RWPE2 (cell line): Measurements from ENCODE around the gene ANAPC16.
"Not testable (repeated sequence)": the region's sequence is repeated elsewhere in the genome, so short reads cannot be mapped to it uniquely, and the experiment has no call there.

Experiments
- ATAC-seq: fragments of 200-7000 bp; cut with Tn5 transposase; 3 replicates; pipeline ENCODE4 v1.9.1; 2021; ENCODE audit warnings: low read depth
- DNase-seq: peaks from one replicate; pipeline ENCODE4 v3.0.0-alpha.2; 2020; ENCODE audit warnings: low spot score
- H3K27ac ChIP-seq: fragments of 450-650 bp; 2 replicates; pipeline ENCODE4 v1.5.1; 2017; ENCODE audit warnings: mild to moderate bottlenecking; ENCODE audit not compliant: poor library complexity, severe bottlenecking
- H3K27me3 ChIP-seq: fragments of 250-450 bp; sonication (Bioruptor Pico); 2 replicates; pipeline ENCODE4 v1.5.1; 2021; ENCODE audit warnings: mild to moderate bottlenecking, moderate library complexity; ENCODE audit not compliant: insufficient read depth, poor library complexity, severe bottlenecking
- H3K36me3 ChIP-seq: fragments of 250-450 bp; sonication (Bioruptor Pico); 2 replicates; pipeline ENCODE4 v1.5.1; 2020; ENCODE audit warnings: low read depth, mild to moderate bottlenecking, moderate library complexity
- H3K4me1 ChIP-seq: fragments of 250-450 bp; sonication (Bioruptor Pico); 2 replicates; pipeline ENCODE4 v1.5.1; 2021; ENCODE audit warnings: mild to moderate bottlenecking, moderate library complexity; ENCODE audit not compliant: insufficient read depth, poor library complexity, severe bottlenecking
- H3K4me3 ChIP-seq: fragments of 250-450 bp; sonication (Bioruptor Pico); 2 replicates; pipeline ENCODE4 v1.5.1; 2021; ENCODE audit warnings: mild to moderate bottlenecking, moderate library complexity; ENCODE audit not compliant: severe bottlenecking
- H3K9me3 ChIP-seq: fragments of 250-450 bp; sonication (Bioruptor Pico); 2 replicates; pipeline ENCODE4 v1.5.1; 2021; ENCODE audit warnings: mild to moderate bottlenecking, moderate library complexity; ENCODE audit not compliant: severe bottlenecking
- TF ChIP-seq, protein P1 (sequence below): fragments of 450-650 bp; IDR thresholded peaks from one replicate; pipeline ENCODE4 v1.5.1; 2017; ENCODE audit warnings: mild to moderate bottlenecking, moderate library complexity; ENCODE audit not compliant: poor library complexity, severe bottlenecking

Gene ANAPC16

DNA sequence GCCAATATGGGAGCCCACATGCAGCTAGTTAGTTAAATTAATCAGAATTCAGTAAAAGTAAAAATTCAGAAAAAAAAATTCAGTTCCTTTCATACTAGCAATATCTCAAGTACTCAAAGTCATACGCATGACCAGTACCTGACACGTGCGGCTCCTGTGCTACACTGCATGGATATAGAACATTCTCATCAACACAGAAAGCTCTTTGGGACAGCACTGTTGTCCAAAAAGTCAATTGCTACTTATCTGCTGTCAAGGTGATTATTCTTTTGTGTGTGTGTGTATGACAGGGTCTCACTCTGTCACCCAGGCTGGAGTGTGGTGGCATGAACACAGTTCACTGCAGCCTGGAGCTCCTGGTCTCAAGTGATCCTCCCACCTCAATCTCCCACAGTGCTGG is 14.9 kb upstream of the ANAPC16 start:
- Histone ChIP-seq H3K4me3 (no peak overlapping the region), H3K4me1 (peaks cover 5% of the 10 kb centered on the region), H3K36me3 (peaks cover 62% of the 10 kb centered on the region), H3K27ac (no peak overlapping the region), H3K9me3 (no peaks in the 10 kb centered on the region), H3K27me3 (no peaks in the 10 kb centered on the region)
- DNase-seq (no peak), ATAC-seq (no peak)
- TF ChIP-seq, protein P1, sequence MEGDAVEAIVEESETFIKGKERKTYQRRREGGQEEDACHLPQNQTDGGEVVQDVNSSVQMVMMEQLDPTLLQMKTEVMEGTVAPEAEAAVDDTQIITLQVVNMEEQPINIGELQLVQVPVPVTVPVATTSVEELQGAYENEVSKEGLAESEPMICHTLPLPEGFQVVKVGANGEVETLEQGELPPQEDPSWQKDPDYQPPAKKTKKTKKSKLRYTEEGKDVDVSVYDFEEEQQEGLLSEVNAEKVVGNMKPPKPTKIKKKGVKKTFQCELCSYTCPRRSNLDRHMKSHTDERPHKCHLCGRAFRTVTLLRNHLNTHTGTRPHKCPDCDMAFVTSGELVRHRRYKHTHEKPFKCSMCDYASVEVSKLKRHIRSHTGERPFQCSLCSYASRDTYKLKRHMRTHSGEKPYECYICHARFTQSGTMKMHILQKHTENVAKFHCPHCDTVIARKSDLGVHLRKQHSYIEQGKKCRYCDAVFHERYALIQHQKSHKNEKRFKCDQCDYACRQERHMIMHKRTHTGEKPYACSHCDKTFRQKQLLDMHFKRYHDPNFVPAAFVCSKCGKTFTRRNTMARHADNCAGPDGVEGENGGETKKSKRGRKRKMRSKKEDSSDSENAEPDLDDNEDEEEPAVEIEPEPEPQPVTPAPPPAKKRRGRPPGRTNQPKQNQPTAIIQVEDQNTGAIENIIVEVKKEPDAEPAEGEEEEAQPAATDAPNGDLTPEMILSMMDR = no peak

DNA sequence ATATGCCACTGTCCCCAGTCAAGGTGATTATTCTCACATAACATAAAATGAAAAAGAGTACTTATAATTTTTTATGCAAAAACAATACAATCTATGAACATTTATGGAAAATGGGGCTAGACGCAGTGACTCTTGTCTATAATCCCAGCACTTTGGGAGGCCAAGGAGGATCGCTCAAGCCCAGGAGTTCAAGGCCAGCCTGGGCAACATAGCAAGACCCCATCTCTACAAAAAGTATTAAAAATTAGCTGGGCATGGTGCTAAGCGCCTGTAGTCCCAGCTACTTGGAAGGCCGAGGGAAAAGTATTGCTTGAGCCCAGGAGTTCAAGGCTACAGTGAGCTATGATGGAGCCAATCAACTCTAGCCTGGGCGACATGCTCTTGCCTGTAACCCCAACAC is 14.5 kb upstream of the ANAPC16 start:
- no peak for DNase-seq
- Histone ChIP-seq H3K9me3 (no peaks in the 10 kb centered on the region), H3K36me3 (peaks cover 59% of the 10 kb centered on the region), H3K4me3 (no peak overlapping the region), H3K27me3 (no peaks in the 10 kb centered on the region), H3K4me1 (peaks cover 5% of the 10 kb centered on the region), H3K27ac (no peak overlapping the region)
- ATAC-seq = no peak
- TF ChIP-seq, protein P1 = no peak

DNA sequence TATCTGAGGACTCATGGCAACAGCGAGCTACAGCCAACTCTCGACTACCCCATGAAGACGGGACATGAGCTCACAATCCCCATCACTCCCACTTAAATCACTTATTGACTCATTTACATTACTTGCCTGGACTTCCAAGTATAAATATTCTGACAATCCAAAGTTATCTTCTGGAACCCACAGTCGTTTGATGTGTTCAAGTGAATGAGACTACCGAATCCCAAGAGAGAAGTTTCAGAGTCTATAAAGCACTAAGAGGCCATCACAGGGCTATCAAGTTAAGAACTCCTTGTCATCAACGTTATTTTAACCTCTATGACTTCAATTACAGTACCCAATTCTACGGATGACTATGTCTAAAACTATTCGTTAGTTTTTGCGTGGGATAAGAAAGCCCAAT is 11.5 kb upstream of the ANAPC16 start:
- no peak overlapping the region for H3K4me3 ChIP-seq
- H3K36me3 ChIP-seq = peaks cover 77% of the 10 kb centered on the region
- H3K9me3 ChIP-seq = no peaks in the 10 kb centered on the region
- DNase-seq (no peak), ATAC-seq (no peak)
- H3K27ac ChIP-seq = no peak overlapping the region
- TF ChIP-seq, protein P1 = no peak
- no peaks in the 10 kb centered on the region for H3K4me1 ChIP-seq
- no peaks in the 10 kb centered on the region for H3K27me3 ChIP-seq

DNA sequence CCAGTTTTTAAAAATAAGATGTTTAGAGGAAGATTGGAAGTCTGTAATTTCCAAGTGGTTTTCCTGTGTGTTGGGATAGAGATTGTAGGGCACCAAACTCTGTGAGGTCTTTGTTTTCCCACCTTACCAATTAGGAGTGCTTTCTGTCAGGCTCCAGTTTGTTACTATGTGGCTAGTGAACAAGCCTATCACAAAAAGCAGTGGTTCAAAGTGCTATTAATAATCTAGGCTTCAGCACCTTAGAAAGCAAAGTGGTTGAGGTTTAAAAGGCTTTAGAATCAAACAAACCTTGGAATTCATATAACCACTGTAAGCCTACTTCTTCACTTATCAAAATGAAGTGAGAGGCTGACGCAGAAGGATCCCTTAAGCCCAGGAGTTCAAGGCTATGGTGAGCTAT is 11.1 kb upstream of the ANAPC16 start:
- peaks cover 81% of the 10 kb centered on the region for H3K36me3 ChIP-seq
- ATAC-seq (no peak), DNase-seq (no peak)
- no peak overlapping the region for H3K4me3 ChIP-seq
- H3K27ac ChIP-seq = no peak overlapping the region
- H3K9me3 ChIP-seq = no peaks in the 10 kb centered on the region
- TF ChIP-seq, protein P1 = no peak
- H3K4me1 ChIP-seq = no peaks in the 10 kb centered on the region
- H3K27me3 ChIP-seq = no peaks in the 10 kb centered on the region

DNA sequence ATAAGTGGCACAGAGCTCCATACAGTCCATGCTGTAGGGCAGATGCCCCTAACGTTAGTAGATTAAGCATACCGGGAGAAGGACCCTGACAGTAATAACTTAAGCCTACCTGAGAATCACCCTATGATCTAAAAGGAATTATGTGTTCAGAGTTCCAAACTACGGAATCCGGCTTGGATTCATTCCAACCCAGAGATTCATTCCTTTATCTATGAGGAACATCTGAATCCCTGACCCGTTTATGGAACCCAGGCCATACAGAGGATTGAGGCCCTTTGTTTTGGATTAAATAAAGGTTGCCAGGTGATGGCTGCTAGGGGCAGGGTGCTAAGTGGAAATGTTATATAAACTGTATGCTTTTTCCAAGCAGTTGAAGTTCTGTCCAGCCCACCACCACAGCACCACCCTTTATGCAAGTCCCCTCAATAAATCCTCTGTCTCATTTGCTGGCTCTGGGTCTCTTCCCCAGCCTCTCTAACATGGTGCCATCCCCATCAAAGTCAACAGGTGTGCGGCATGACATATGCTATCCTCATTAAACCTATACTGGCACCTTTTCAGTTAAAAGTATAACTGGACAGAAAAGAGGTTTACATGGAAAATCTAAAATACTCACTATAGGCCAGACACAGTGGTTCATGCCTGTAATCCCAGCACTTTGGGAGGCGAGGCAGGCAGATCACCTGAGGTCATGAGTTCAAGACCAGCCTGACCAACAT is 9.1 kb upstream of the ANAPC16 start:
- no peaks in the 10 kb centered on the region for H3K9me3 ChIP-seq
- H3K36me3 ChIP-seq = peaks cover 85% of the 10 kb centered on the region
- ATAC-seq = no peak

DNA sequence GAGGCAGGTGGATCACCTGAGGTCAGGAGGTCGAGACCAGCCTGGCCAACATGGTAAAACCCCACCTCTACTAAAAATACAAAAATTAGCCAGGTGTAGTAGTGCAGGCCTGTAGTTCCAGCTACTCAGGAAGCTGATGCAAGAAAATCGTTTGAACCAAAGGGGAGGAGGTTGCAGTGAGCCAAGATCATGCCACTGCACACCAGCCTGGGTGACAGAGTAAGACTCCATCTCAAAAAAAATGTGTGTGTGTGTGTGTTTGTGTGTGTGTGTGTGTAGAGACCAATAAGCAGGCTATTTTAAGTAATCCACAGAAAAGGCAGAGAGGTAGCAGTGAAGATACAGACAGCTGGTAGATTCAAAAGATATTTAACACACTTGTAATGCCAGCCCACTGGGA is 7.3 kb upstream of the ANAPC16 start:
- not testable (repeated sequence) for H3K9me3 ChIP-seq, DNase-seq, H3K27me3 ChIP-seq, H3K27ac ChIP-seq, H3K4me3 ChIP-seq, H3K4me1 ChIP-seq, ATAC-seq
- H3K36me3 ChIP-seq = peaks cover 86% of the 10 kb centered on the region

More for the DNA sequence above, 9.1 kb upstream of the ANAPC16 start:
- no peak overlapping the region for H3K4me3 ChIP-seq
- DNase-seq = no peak
- TF ChIP-seq, protein P1 = no peak
- H3K27ac ChIP-seq = no peak overlapping the region
- no peaks in the 10 kb centered on the region for H3K27me3 ChIP-seq
- peaks cover 7% of the 10 kb centered on the region for H3K4me1 ChIP-seq

DNA sequence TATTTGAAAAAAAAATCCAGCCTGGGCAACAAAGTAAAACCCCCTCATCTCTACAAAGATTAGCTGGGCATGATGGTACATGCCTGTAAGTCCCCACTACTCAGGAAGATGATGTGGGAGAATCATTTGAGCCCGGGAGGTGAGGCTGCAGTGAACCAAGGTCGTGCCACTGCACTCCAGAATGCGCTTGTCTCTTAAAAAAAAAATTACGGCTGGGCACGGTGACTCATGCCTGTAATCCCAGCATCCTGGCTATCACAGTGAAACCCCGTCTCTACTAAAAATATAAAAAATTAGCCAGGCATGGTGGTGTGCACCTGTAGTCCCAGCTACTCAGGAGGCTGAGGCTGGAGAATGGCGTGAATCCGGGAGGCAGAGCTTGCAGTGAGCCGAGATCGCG is 4.4 kb upstream of the ANAPC16 start:
- not testable (repeated sequence) for H3K9me3 ChIP-seq, H3K27me3 ChIP-seq, H3K4me3 ChIP-seq, DNase-seq, ATAC-seq, H3K27ac ChIP-seq
- Histone ChIP-seq H3K36me3 (peaks cover 67% of the 10 kb centered on the region), H3K4me1 (peaks cover 15% of the 10 kb centered on the region)
